SIG-M5 treated with dmso at 0.1 percent for 504 hours (cell line): ENCODE results near the gene WDR86.

Source experiments
- DNase-seq: peaks from one replicate; lab custom pipeline; 2025; ENCODE audit not compliant: unreplicated experiment; lab: John Stamatoyannopoulos, UW

WDR86 gene

DNA sequence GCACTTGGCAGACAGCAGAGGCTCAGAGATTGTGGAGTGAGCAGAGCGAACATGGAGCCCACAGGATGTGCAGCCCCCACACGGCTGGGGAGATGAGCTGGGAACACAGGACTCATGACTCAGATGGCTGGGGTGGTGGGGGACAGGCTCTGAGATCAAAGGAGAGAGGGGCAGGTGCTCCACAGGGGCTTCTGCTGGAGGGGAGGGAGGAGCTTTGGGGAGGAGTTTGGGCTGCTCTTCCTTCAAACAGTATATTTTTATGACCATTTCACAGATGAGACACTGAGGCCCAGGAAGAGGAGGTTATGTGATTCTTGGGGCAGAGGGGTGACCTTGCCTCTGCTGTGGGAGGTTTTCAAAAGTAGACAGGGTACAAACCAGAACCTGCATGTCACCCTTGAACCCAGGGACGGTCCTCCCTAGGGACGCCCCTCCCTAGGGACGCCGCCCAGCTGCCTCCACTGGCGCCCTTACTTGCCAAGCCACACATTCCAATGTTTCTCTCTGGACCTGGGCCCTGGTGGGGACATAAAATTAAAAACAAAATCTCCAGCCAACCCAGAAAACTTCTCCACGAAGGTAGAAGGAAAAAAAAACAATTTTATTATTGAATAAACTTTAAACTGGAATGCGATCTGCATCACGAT is 31.1 kb upstream of the WDR86 start:
- no peak for DNase-seq

DNA sequence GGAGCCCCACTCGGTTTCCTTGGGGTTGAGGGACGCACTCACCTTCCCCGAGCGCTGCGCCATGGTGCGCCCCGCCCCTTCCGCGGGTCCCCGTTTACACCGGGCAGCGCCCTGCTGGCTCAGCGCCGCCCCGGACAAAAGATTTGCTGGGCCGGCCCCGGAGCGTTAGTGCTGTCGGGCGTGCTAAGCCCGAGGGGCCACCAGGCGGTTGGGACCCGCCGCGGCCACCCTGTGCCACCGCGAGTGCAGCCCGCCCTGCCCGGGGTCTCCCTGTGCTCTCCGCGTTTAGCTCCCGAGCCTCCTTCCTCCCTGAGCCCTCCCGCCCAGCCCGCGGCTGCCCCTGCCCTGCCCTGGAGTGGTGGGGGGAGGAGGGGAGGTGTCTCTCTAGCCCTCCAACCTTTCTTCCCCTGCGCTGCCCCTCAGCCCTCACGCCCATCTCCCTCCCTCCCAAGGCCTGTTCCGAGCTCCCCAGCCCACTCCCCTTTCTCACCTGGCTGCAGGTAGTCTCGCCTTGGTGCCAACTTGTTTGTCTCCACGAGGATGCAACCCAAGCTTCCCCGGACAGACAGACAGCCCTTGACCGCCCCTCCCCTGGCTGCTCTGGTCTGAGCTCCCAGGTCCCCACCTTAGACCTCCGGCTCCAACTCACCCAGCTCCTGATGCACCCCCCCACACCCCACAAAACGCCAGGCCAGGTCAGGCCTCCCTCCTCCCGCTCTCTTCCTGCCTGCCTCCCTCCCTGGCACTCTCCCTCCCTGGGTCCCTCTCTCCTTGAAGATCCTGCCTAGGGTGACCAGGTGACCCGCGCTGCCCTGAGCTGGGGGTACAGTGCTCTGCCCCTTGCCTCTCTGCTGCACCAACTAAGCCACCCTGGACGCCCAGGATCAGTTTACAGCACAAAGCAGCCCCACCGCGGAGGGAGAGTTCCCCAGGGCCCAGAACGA is 30.3 kb upstream of the WDR86 start, which contains the start of gene CRYGN:
Gene CRYGN (minus strand): TSS at position 287 of the 944 bp plus-strand sequence. CDS start 224 bp downstream, at position 63.
- no peak for DNase-seq

DNA sequence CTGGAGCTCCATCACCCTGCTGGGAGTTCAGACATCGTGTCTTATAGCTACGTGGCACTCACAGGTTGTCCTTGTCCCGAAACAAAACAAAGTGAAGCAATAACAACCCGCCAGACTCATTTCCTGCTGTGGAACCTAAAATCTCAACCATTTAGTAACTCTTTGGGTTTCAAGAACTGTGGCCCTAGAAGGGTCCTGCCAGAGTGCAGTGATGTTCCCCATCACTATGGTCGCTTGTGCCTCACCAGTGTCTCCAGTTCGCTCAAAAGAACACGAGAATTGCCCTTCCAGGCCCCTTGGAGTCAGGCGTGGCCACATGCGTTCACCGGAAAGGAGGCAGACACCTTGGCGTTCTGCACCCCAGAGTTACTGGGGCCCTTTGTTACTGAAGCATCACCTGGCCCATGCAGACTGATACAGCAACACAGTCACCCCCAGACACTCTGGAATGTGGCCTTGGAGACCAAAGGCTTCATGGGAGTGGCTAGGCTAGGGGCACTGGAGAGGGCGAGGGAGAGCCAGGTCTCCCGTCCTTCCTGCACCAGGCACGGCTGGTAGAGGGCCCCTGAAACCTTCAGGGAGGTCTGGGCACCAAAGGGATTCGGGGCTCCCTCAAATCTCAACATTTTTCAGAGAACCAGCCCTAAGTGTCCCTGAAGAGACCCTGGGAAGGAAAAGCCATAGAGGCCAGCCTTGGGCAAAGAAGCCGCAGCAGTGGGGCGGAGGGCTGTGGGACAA is 29.2 kb upstream of the WDR86 start:
- no peak for DNase-seq

DNA sequence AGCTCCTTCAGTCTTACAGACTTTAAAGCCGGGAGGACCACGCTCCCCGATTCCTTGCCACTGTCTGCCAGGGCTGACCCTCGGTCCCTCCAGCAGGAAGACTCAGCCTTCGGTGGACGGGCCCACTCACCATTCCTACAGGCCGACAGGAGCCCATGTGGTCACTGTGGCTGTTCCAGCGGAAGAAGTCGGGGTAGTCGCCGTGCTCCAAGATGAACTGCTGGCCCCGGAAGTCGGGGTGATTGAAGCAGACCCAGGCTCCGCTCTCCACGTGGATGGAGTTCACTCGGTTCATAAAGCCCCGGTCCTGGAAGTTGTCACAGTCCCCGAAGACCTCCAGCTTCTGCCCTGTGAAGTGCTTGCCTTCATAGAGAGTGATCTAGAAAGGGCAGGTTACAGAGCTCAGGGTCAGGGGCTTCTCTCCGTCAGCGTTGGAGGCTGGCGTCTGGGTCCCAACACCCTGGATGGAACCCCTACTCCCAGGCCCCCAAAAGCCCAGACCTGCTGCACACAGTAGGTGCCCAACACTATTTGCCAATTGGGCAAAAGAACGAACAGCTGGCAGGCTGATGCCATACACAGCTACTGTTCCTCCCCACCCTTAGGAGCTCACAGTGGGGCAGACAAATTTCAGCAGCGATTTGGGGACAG is 28.2 kb upstream of the WDR86 start:
- DNase-seq = no peak

DNA sequence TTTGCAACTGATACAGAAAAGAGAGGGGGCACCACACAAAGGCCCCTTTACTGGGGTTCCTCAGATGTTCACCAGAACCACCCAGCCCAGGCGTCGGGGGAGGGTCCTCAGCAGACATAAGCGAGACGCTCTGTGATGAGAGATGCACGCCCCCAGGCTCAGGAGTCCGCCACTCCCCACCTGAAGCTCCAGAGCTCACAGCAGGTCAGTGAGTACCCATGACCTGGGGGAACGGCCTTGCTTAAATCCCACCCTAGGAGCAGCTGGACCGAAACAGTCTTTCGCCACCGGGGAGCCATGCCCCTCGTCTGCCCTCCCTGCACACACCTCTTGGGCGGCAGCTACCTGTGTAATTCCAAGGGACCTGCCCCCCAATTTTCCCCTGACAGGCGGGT is 27.3 kb upstream of the WDR86 start:
- no peak for DNase-seq

DNA sequence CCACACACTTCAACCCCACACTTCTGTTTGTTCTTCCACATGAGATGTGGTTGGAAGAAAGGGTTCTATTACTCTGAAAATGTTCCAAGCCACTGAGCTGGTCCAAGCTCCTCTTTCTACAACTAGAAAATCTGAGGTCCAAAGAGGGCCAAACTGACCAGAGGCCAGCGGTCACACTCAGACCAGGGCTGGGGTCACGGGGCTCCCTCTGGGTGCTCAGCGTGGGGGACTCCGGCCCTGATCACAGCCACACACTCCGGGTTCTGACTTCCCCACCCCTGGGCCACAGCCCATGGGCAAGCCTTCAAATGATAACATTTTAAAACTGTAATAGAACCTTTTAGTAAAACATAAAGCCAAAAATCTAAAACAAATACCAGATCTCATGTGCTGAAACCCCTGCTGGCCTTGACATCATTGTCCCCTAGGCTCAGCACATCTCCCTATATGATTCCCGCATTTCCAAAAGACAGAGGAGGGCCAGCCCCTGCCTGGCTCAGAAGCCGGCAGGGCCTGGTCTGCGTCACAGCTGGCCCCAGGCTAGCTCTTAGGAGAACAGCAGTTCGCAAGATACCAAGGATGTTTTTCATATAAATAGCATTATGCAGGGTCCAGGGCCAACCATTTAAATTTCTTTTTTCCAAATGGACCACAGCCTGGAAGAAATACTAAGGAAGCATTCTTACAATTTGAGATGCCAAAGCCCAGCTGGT is 26.8 kb upstream of the WDR86 start:
- no peak for DNase-seq

DNA sequence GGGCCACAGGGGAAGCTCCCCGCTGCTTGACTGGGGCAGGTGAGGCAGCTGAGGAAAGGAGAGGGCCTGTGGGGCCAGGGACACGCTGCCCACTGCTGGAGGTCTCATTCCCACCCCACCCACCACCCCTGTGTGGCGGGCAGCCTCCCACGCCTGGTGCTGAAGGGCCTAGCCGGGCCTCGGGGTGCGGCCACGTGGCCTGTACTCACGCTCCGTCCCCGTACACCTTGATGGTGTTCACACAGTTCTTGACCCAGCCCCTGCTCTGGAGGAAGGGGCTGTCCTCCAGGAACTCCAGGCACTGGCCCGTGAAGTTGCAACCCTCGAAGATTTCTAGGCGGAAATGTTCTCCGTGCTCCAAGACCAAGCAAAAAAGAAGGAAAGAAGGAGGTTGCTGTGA is 26.1 kb upstream of the WDR86 start:
- no peak for DNase-seq

DNA sequence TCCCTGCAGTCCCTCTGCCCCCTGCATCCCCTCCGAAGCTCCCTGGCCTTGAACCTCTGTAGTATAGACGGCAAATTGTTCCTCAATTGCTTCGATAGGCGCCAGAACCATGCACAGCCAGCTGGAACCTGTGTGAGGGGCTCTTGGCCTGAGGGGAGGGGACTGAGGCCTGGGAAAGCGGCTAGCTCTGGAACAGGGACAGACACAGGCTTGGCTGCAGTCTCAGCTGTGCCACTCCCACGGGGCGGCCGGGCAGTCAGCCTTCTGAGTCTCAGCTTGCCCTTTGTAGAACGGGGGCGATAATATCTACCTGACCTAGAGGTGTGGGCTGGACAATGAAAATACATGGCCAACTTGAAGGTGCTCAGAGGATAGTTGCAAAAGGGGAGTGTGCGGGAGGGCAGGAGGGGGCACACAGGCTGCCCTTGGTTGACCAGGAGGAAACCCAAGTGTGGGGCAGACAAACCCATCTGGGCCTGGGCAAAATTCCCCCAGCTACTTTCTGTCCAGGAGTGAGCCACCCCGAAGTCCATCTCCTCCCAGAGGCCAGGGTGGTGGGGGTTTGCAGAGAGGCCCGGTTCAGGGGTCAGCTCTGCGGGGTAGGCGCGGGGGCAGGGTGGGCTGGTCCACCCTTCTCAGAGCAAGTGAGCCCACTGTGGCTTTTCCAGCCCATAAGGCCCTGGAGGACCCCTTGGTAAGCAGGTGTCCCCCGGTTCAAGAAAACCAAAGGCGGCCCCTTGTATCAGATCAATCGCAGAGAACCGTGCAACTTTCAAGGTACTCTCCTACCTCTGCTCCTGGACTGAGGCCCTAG is 25.5 kb upstream of the WDR86 start:
- DNase-seq = no peak

DNA sequence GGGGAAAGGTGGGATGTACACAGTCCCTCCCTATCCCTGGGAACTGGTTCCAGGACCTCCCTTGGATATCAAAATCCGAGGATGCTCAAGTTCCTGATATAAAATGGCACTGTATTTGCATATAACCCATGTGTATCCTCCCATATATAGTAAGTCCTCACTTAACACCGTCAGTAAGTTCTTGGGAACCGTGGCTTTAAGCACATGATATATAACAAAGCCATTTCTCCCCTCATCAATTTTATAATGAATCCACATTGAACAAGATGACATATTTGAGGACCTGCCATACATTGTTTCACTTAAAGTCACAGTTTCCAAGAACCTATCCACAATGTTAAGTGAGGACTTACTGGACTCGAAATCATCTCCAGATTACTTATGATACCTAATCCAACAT is 24.7 kb upstream of the WDR86 start:
- DNase-seq = no peak

DNA sequence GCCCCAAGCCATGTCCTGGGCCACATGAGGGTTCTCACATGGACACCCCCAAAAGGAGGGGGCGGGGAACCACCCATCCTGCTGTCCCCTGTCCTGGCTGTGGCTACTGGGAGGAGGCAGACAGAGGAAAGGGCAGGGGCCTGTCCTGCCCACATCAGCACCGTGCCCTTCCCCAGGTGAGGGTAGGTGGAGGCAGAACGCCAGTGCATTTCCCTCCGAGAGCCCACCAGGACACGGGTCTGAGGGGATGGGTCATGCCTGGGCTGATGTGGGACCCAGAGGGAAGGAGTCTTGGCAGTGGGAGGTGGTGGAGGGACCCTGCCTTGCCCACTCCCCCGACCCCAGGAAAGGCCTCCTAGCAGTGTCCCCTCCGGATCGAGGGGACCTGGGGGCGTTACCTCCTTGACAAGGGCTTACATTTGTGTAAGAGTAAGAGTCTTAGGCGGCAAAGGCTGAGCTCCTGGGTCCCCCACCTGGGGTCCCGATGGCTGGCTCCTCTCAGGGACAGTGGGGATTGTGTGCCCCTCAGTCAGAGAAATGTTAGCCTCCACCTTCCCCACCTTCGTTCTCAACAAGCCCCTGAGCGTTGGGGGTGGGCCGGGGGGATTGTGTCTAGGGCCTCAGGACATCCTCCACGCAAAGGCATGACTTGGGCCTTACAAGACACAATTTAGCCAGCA is 24.0 kb upstream of the WDR86 start:
- DNase-seq = no peak

DNA sequence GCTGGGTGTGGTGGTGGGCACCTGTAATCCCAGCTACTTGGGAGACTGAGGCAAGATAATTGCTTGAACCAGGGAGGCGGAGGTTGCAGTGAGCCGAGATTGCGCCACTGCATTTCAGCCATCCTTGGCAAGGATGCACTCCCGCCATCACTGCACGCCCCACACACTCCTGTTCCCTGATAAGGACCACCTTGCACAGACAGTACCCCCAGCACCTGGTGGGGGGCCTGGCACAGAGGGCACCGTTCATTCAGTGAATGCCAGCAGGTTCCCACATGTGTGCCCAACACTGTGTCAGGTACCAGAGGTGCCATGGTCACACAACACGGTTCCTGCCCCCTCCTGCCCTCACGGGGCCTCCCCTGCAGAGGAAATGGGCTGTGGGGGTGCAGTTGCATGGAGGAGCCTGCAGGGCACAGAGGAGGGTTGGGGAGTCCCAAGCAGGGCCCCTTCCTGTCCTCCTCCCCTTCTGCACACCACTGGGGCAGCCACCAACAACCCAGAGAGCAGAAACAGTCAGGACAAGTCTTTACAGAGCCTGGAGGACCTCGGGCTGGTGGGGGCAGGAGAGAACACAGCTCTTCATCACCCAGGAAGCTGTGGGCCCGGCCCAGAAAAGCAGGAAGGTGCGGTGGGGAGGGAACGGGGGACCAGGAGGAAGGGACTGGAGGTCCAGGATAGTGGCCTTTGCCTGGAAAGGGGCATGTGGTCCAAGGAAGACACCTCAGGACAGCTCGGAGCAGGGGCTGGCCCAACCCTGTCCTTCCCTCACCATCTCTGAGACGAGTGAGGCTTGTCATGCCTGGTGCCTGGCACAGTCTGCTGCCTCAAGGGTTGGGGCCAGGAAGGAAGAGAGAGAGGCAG is 23.1 kb upstream of the WDR86 start:
- DNase-seq = no peak

DNA sequence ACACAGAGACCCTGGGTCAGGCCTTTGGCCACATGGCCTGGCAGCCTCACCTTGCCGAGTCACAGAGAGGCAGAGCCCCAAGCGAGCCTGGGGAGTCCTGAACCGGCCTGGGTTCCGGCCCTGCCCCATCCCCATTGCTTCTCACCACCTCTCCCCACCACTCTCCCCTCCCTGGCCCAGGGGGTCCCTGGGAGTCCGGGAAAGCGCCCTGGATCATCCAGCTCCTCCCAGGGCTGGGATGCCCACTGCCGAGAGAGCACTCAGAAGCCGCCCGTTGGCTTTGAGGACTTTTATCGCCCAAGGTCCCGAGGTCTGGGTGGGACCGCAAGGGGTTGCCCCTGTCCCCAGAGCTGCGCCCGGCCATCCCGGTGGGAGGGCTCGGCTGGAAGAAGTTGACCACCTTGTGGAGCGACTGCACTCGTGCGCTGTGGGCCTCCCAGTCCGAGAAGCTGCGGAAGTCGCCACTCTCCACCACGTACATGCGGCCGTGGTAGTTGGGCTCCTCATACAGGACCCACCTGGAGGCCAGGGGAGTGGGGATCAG is 22.0 kb upstream of the WDR86 start:
- no peak for DNase-seq

DNA sequence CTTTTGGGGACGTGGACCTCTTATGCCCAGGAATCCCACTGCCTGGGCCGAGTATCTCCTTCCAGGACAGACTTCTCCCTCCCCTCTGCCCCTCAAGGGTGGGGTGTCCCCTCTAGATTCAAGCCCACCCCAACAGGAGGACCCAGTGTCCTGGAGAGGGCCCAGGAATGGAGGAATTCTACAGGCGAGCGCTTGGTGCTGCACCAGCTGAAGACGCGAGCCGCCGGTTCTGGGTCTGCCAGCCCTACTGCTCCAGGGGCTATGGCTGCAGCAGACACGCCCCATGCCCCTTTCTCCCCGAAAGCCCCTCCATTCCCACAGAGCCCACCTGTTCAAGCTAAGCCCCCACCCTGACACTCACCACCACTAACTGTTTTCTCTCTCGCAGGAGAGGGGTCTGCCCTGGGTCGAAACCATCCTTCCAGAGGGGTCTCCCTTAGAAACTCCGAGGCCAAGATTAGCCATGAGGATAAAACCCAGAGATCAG is 21.5 kb upstream of the WDR86 start:
- DNase-seq = no peak

DNA sequence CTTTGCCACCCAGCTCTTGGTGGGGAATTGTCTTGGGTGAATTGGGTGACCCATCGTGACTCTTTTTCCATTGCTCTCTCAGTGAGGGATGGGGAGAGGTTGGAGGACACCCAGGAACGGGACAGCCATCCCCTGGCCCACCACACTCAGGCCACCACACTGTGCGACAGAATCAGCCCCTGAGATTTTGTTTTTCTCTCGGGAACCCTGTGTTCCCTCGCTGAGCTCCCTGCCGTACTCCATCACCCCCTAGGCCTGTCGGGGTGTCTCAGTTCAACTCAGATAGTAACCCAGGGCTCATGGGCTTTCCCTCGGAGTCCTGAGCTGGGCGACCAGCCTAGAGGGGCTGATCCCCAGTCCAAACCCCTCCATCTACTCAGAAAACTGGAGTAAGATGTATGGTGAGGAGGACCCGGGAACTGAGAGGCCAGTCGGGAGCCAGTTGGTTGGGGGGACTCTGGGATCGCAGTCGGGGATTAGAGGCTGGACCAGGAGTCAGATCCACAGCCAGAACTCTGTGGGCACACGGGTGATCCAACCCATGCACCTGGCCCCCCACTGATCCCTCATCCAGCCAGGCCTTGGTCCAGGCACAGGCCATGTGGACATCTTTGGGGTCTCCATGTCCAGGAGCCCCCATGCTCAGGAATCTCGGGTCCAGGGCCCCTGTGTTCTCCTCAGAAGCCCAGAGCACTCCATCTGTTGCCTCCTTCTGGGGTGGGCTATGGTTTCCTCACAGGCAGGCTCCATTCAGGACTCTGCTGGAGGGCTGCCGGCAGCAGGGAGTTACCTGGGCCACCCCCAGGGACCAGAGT is 20.8 kb upstream of the WDR86 start:
- no peak for DNase-seq

DNA sequence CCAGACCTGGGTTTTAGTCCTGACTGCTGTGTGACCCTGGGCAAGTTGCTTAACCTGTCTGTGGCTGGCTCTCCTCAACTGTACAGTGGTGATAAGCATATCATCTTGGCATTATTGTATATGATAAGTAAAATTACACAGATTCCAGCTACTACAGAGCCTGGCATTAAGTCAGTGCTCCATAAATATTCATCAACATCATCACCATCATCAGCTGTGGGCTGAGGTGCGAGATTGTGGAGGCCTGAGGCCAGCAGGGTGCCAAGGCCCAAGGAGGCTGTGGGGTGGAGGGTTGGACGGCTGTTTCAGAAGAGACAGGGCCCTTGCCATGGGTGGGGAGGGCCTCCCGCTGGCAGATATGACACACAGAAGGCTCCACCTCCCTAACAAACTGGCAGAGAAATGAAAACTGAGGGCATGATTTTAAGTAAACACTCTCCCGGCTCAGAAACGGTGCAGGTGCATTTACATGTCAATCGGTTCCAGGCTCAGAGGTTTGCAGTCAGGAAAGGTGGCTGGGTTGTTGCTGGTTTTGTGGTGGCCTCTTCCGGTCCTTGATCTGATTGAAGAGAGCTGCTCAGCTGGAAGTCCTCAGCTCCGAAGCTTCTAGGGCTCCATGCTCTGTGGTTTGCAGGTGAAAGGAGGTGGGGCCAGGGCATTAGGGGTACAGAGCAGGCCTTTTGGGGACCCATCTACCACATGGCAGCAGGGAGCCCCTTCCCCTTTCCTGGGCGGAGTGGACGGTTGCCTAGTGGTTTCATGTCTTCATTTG is 19.9 kb upstream of the WDR86 start:
- no peak for DNase-seq

DNA sequence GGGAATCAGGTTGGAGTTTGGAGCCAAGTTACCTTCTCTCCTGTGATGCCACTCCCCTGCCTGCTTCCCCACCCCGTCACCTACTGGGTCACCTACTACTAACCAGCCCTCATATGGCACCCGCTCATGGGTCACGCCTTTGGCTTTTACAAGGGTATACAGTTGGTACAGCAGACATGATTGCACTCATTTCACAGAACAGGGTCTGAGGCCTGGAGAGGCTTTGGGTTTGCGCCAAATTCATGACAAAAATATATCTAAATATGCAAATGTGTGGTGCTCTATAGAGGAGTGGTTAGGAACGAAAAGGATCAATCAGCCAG is 19.4 kb upstream of the WDR86 start:
- no peak for DNase-seq
